K562 (cell line): Measurements from ENCODE around the gene CDT1. TPM values are rescaled to one million over a fixed set of nuclear protein-coding genes. Genes with fewer than 3 reads are reported as not detected.

Source experiments
- CBX3 ChIP-seq, 2 experiments: IDR thresholded peaks; 1 replicate in 1 of 2; 2 replicates in 1 of 2; pipeline ENCODE4 v1.6.1; 2012; ENCODE audit warnings: inconsistent platforms in 2 of 2, low read length in 2 of 2, borderline replicate concordance in 1 of 2, control low read depth in 1 of 2
- ETV6 ChIP-seq, 3 experiments: fragments of 150-350 bp in 1 of 3; sonication (generic) in 1 of 3; formaldehyde crosslinking in 1 of 3; IDR thresholded peaks; 2 replicates each; pipeline versions ENCODE4 v1.6.1 to v1.8.0; 2014 to 2022; ENCODE audit warnings: borderline replicate concordance in 2 of 3, low read depth in 2 of 3, antibody characterized with exemption in 1 of 3, low read length in 1 of 3, mild to moderate bottlenecking in 1 of 3, missing genetic modification reagents in 1 of 3
- LCOR ChIP-seq: sonication (generic); formaldehyde crosslinking; IDR thresholded peaks from 2 replicates; pipeline ENCODE4 v1.8.0; 2022; ENCODE audit warnings: mild to moderate bottlenecking, missing genetic modification reagents
- TCF7 ChIP-seq: sonication (generic); IDR thresholded peaks from 2 replicates; pipeline ENCODE4 v1.6.1; 2016; ENCODE audit warnings: antibody characterized with exemption, borderline replicate concordance
- UBTF ChIP-seq, 2 experiments: IDR thresholded peaks; 2 replicates each; pipeline ENCODE4 v1.6.1; 2012; ENCODE audit warnings: improper control_type of control experiment in 2 of 2, low read depth in 2 of 2, low read length in 2 of 2, borderline replicate concordance in 1 of 2
- ZBTB33 ChIP-seq: sonication (generic); formaldehyde crosslinking; IDR thresholded peaks from 2 replicates; pipeline ENCODE4 v1.8.1; 2023; ENCODE audit warnings: mild to moderate bottlenecking, missing genetic modification reagents
- ZNF175 ChIP-seq: fragments of 200-800 bp; sonication (Bioruptor generic); IDR thresholded peaks from 2 replicates; pipeline ENCODE4 v1.6.1; 2016; ENCODE audit warnings: low read depth, mild to moderate bottlenecking, missing genetic modification characterization, missing compliant biosample characterization
- ZZZ3 ChIP-seq: fragments of 450-650 bp; IDR thresholded peaks from 2 replicates; pipeline ENCODE4 v1.6.1; 2016; ENCODE audit warnings: antibody characterized with exemption, mild to moderate bottlenecking, moderate library complexity
- polyA plus RNA-seq, 8 experiments: library from polyadenylated mRNA; depleted of rRNA in 4 of 8; stranded (reverse) in 5 of 8; unstranded in 3 of 8; fragments of >200 nt; fragmentation: Nextera tagmentation in 2 of 8; fragmentation: Illumina TruSeq in 1 of 8; extraction: Ambion mirVana in 2 of 8; extraction: Trizol in 1 of 8; gene quantifications; 2 replicates each; pipeline versions ENCODE4 v1.2.1 to v1.2.3, GENCODE V29; 2011 to 2014; ENCODE audit warnings: inconsistent platforms in 1 of 8, missing spikeins in 1 of 8
- total RNA-seq, 7 experiments: library from RNA; depleted of rRNA in 6 of 7; stranded (reverse); fragments of >200 nt in 6 of 7; fragmentation: Illumina TruSeq in 2 of 7; extraction: Trizol in 2 of 7; gene quantifications; 2 replicates each; pipeline versions ENCODE4 v1.2.1 to v1.2.3, GENCODE V29; 2011 to 2021; ENCODE audit warnings: low replicate concordance in 1 of 7
- TF ChIP-seq, protein P1 (sequence below), 2 experiments: fragments of 450-650 bp; IDR thresholded peaks; 2 replicates each; pipeline ENCODE4 v1.6.1; 2016
- TF ChIP-seq, protein P2 (sequence below): sonication (generic); formaldehyde crosslinking; IDR thresholded peaks from 2 replicates; pipeline ENCODE4 v1.8.0; 2022; ENCODE audit warnings: missing genetic modification reagents, mild to moderate bottlenecking, moderate library complexity, borderline replicate concordance
- TF ChIP-seq, protein P3 (sequence below): fragments of 250-450 bp; sonication (Bioruptor Pico); IDR thresholded peaks from 2 replicates; pipeline ENCODE4 v1.4.0; 2020

Gene CDT1
- total and polyA plus RNA-seq, 9 of the 15 experiments (the other 6 are each of a cell fraction or from before 2014, with no cell fraction given), result 0.92 to 178 (median 14.2) TPM

GRCh38 chr16:88799569-88800276, 3.9 kb upstream of the CDT1 start (continued):
- TF ChIP-seq UBTF (IDR thresholded peaks at IDR 0.05; ENCODE audit: borderline replicate concordance in 1 of 2, low read depth in 2 of 2, low read length in 2 of 2) (0 out of 4 replicates have a peak, but pooled peaks of 1 of the 2 experiments have one; percentile 31), ZNF175 (CRISPR knock-in tag) (peak; percentile 77; the same call in 1 of the 2 replicates), ZBTB33 (CRISPR knock-in tag) (peak; percentile 35; the same call in 1 of the 2 replicates), TCF7 (0 out of 2 replicates have a peak, but pooled peaks have one; percentile 23), ZZZ3 (no peak), CBX3 (IDR thresholded peaks at IDR 0.05; ENCODE audit: borderline replicate concordance in 1 of 2, low read length in 2 of 2) (peak in 1 of 2 experiments; percentile 85; a peak in 1 of 3 replicates), ETV6 (IDR thresholded peaks at IDR 0.05; ENCODE audit: borderline replicate concordance in 1 of 2, low read depth in 2 of 2, low read length in 1 of 2) (0 out of 4 replicates have a peak, but pooled peaks of 1 of the 2 experiments have one; percentile 48), ETV6 (CRISPR knock-in tag; IDR thresholded peaks at IDR 0.05; ENCODE audit: borderline replicate concordance) (no peak), LCOR (CRISPR knock-in tag) (peak; percentile 87)
- TF ChIP-seq, protein P1, sequence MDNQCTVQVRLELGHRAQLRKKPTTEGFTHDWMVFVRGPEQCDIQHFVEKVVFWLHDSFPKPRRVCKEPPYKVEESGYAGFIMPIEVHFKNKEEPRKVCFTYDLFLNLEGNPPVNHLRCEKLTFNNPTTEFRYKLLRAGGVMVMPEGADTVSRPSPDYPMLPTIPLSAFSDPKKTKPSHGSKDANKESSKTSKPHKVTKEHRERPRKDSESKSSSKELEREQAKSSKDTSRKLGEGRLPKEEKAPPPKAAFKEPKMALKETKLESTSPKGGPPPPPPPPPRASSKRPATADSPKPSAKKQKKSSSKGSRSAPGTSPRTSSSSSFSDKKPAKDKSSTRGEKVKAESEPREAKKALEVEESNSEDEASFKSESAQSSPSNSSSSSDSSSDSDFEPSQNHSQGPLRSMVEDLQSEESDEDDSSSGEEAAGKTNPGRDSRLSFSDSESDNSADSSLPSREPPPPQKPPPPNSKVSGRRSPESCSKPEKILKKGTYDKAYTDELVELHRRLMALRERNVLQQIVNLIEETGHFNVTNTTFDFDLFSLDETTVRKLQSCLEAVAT (IDR thresholded peaks at IDR 0.05), result peak in 1 of 2 experiments; percentile 75; a peak in 1 of 4 replicates
- TF ChIP-seq, protein P2, sequence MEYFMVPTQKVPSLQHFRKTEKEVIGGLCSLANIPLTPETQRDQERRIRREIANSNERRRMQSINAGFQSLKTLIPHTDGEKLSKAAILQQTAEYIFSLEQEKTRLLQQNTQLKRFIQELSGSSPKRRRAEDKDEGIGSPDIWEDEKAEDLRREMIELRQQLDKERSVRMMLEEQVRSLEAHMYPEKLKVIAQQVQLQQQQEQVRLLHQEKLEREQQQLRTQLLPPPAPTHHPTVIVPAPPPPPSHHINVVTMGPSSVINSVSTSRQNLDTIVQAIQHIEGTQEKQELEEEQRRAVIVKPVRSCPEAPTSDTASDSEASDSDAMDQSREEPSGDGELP (CRISPR knock-in tag), result peak; percentile 100
- TF ChIP-seq, protein P3, sequence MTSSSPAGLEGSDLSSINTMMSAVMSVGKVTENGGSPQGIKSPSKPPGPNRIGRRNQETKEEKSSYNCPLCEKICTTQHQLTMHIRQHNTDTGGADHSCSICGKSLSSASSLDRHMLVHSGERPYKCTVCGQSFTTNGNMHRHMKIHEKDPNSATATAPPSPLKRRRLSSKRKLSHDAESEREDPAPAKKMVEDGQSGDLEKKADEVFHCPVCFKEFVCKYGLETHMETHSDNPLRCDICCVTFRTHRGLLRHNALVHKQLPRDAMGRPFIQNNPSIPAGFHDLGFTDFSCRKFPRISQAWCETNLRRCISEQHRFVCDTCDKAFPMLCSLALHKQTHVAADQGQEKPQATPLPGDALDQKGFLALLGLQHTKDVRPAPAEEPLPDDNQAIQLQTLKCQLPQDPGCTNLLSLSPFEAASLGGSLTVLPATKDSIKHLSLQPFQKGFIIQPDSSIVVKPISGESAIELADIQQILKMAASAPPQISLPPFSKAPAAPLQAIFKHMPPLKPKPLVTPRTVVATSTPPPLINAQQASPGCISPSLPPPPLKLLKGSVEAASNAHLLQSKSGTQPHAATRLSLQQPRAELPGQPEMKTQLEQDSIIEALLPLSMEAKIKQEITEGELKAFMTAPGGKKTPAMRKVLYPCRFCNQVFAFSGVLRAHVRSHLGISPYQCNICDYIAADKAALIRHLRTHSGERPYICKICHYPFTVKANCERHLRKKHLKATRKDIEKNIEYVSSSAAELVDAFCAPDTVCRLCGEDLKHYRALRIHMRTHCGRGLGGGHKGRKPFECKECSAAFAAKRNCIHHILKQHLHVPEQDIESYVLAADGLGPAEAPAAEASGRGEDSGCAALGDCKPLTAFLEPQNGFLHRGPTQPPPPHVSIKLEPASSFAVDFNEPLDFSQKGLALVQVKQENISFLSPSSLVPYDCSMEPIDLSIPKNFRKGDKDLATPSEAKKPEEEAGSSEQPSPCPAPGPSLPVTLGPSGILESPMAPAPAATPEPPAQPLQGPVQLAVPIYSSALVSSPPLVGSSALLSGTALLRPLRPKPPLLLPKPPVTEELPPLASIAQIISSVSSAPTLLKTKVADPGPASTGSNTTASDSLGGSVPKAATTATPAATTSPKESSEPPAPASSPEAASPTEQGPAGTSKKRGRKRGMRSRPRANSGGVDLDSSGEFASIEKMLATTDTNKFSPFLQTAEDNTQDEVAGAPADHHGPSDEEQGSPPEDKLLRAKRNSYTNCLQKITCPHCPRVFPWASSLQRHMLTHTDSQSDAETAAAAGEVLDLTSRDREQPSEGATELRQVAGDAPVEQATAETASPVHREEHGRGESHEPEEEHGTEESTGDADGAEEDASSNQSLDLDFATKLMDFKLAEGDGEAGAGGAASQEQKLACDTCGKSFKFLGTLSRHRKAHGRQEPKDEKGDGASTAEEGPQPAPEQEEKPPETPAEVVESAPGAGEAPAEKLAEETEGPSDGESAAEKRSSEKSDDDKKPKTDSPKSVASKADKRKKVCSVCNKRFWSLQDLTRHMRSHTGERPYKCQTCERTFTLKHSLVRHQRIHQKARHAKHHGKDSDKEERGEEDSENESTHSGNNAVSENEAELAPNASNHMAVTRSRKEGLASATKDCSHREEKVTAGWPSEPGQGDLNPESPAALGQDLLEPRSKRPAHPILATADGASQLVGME (CRISPR knock-in tag), result peak; percentile 48; the same call in 1 of the 2 replicates
